Esophagus (tissue), 2 donors: ENCODE results near the gene MZT1. TPM values are rescaled to one million over a fixed set of nuclear protein-coding genes. Genes with fewer than 3 reads are reported as not detected.
A peak's percentile ranks its signal among the peaks of the same experiment; 100 is the strongest.

Experiments
- H3K27ac ChIP-seq, 2 donors: one replicate each; pipeline ENCODE4 v1.5.1; 2013; ENCODE audit warnings: low read depth in 2 of 2, mild to moderate bottlenecking in 2 of 2, inconsistent platforms in 1 of 2, low read length in 1 of 2, moderate library complexity in 1 of 2
- H3K27me3 ChIP-seq, 2 donors: one replicate each; pipeline ENCODE4 v1.6.1; 2013; ENCODE audit warnings: low read length in 2 of 2, control low read depth in 1 of 2, mild to moderate bottlenecking in 1 of 2; ENCODE audit not compliant: insufficient read depth in 2 of 2, control insufficient read depth in 1 of 2
- H3K36me3 ChIP-seq, 2 donors: one replicate each; pipeline ENCODE4 v1.6.1; 2013; ENCODE audit warnings: low read length in 1 of 2; ENCODE audit not compliant: control insufficient read depth in 2 of 2, insufficient read depth in 2 of 2
- H3K4me1 ChIP-seq, 2 donors: one replicate each; pipeline ENCODE4 v1.6.1; 2013; ENCODE audit warnings: low read length in 1 of 2; ENCODE audit not compliant: control insufficient read depth in 2 of 2, insufficient read depth in 2 of 2
- H3K4me3 ChIP-seq, 2 donors: one replicate each; pipeline ENCODE4 v1.5.1; 2013; ENCODE audit warnings: low read length in 2 of 2, mild to moderate bottlenecking in 2 of 2, low read depth in 1 of 2, moderate library complexity in 1 of 2
- H3K9me3 ChIP-seq, 2 donors: one replicate each; pipeline ENCODE4 v1.6.1; 2013; ENCODE audit warnings: mild to moderate bottlenecking in 2 of 2, low read depth in 1 of 2, low read length in 1 of 2, moderate library complexity in 1 of 2; ENCODE audit not compliant: control insufficient read depth in 2 of 2, insufficient read depth in 1 of 2
- WGBS, 2 donors: extraction: QIAGEN DNeasy Blood & Tissue Kit; methylation state at CpG; one replicate each; pipeline ENCODE4 v1.1.7; 2013; 5-methylcytosine and 5-hydroxymethylcytosine counted together
- polyA plus RNA-seq, 2 donors: library from polyadenylated mRNA; stranded (reverse); fragments of 200-250 nt; gene quantifications; one replicate each; pipeline ENCODE4 v1.2.3, GENCODE V29; 2013
- donor health status: healthy with polysubstance abuse.
- donor health status: Bipolar disorder and iron deficiency.

MZT1 gene, protein sequence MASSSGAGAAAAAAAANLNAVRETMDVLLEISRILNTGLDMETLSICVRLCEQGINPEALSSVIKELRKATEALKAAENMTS
- polyA plus RNA-seq, result 1 to 10 TPM; 7.2 to 7.8 TPM

DNA sequence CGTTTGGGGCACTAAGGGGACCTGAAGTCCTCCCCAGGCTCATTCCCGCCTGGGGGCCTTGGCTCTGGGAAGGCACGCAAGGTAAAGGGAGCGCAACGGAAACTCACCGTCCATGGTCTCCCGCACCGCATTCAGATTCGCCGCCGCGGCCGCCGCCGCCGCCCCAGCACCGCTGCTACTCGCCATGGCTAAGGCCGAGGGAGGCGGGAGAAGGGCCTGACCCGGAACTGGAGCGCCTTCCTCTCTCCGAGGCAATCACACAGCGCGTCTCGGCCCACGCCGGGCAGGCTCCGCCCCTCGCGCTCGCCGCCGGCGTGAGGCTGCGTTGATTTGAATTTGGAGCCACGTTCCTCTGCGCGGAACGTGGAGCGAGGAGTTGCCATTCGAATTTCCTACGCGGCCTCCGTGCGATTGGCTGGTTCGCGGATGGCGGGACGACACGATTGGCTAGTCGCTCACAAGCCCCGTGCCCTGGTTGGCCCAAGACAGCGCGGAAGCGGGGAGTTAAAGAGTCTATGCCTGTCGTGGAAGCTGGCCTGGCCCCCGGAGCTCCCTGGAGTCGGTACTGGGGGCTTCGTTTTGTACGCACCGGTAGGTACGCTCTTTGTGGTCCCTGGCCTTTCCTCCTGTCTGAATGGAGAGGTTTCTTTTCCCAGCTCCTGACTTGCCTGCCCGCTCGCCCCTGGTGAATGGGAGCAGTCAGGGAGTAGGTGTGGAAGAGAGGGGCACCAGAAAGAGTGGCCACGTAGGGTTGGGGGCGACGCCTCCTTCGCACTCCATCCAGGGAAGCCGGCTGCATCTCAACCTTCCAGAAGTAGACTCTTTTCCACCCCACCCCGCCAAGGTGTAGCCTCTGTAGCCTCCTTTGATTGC, at the start of gene MZT1, which contains the start of gene BORA:
Gene MZT1, minus strand, starts transcription at position 213 of the 873 bp plus-strand sequence. Its CDS starts 27 bp downstream, at position 186.
Gene BORA, plus strand, starts transcription at position 507 of the 873 bp plus-strand sequence. CDS start 1,018 bp downstream, outside the sequence.
- H3K4me1 ChIP-seq, result peaks cover 0 to 2% of the 10 kb centered on the region in 2 donors
- peak within 1 kb of the TSS; percentile 26 to 74 for H3K27ac ChIP-seq
- H3K4me3 ChIP-seq, result peak within 1 kb of the TSS; percentile 86 to 95
- WGBS, 2 donors, result 0% methylated on average over 68 to 71 of the region's 71 CpGs
- H3K9me3 ChIP-seq, result no peaks in the 10 kb centered on the region
- no peaks in the 10 kb centered on the region for H3K27me3 ChIP-seq
- no peaks in the 10 kb centered on the region for H3K36me3 ChIP-seq

DNA sequence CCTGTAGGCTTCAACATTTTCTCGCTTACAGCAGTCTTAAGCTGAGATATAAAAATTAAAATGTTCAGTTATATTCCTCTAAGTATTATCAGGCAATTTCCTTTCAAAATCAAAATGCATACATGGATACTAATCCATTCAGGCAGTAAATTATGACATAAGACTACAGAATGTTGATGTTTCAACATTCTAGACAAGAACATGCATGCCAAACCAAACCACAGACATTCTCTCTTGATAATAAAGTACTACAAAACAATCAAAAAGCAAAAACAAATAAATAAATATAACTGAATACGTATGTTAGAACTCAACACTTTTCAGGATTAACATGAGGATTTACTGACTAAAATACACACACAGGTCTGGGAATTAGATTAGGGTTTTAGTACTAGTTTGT, 46.6 kb upstream of the MZT1 start:
- WGBS, 2 donors, result 73 to 79% methylated on average over 2 of the region's 2 CpGs
- H3K4me1 ChIP-seq, result no peaks in the 10 kb centered on the region
- no peak overlapping the region for H3K27ac ChIP-seq
- H3K4me3 ChIP-seq, result no peak overlapping the region
- H3K9me3 ChIP-seq, result no peaks in the 10 kb centered on the region
- H3K36me3 ChIP-seq, result peaks cover 2 to 9% of the 10 kb centered on the region in 2 donors
- no peaks in the 10 kb centered on the region for H3K27me3 ChIP-seq

GRCh38 chr13:72763411-72763810, 36.0 kb upstream of the MZT1 start:
- Histone ChIP-seq H3K27ac (no peak overlapping the region), H3K27me3 (no peaks in the 10 kb centered on the region), H3K4me1 (no peaks in the 10 kb centered on the region), H3K9me3 (no peaks in the 10 kb centered on the region), H3K4me3 (no peak overlapping the region), H3K36me3 (peaks cover 5 to 8% of the 10 kb centered on the region in 2 donors)
- WGBS, 2 donors, result 62 to 65% methylated on average over 2 of the region's 2 CpGs

DNA sequence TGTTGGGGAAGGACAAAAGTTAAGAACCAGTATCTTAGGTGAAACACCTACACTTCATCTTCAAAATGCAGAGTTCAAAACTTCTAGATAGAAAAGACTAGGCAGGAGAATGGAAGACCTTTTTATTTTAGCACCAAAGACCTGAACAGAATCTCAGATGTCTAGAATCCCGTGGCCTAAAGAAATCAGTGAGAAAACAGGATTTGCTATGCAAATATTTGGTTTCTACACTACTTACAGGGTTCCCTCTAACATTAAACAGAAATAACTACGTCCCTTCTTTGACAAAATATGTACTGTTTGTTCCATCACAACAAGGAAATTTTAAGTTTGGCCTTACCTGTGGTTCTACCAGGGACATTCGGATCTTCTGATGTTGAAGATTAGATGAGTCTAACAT, 32.8 kb upstream of the MZT1 start:
- no peak overlapping the region for H3K4me3 ChIP-seq
- peaks cover 6 to 7% of the 10 kb centered on the region in 2 donors for H3K36me3 ChIP-seq
- H3K9me3 ChIP-seq, result no peaks in the 10 kb centered on the region
- WGBS, 2 donors, result 79 to 82% methylated on average over 3 of the region's 3 CpGs
- no peaks in the 10 kb centered on the region for H3K27me3 ChIP-seq
- no peak overlapping the region for H3K27ac ChIP-seq
- no peaks in the 10 kb centered on the region for H3K4me1 ChIP-seq

- WGBS, 2 donors, result 68 to 69% methylated on average over 4 of the region's 4 CpGs
Observed at GRCh38 chr13:72757792-72758535, 30.5 kb upstream of the MZT1 start.

GRCh38 chr13:72754111-72754510, 26.7 kb upstream of the MZT1 start:
- Histone ChIP-seq H3K36me3 (peaks cover 8 to 10% of the 10 kb centered on the region in 2 donors), H3K4me3 (no peak overlapping the region), H3K27me3 (no peaks in the 10 kb centered on the region), H3K4me1 (no peaks in the 10 kb centered on the region), H3K9me3 (no peaks in the 10 kb centered on the region), H3K27ac (no peak overlapping the region)
- 71 to 85% methylated on average over 6 of the region's 6 CpGs for WGBS, 2 donors

More at GRCh38 chr13:72757792-72758535, 30.5 kb upstream of the MZT1 start:
- Histone ChIP-seq H3K27ac (no peak overlapping the region), H3K27me3 (no peaks in the 10 kb centered on the region), H3K36me3 (peaks cover 6 to 9% of the 10 kb centered on the region in 2 donors), H3K9me3 (no peaks in the 10 kb centered on the region), H3K4me3 (no peak overlapping the region), H3K4me1 (no peaks in the 10 kb centered on the region)

- Histone ChIP-seq H3K36me3 (peaks cover 7 to 9% of the 10 kb centered on the region in 2 donors), H3K4me3 (no peak overlapping the region), H3K9me3 (no peaks in the 10 kb centered on the region), H3K4me1 (no peaks in the 10 kb centered on the region), H3K27ac (no peak overlapping the region), H3K27me3 (no peaks in the 10 kb centered on the region)
Observed at GRCh38 chr13:72751220-72751619, 23.8 kb upstream of the MZT1 start.

GRCh38 chr13:72745260-72745659, 17.8 kb upstream of the MZT1 start:
- Histone ChIP-seq H3K4me1 (no peaks in the 10 kb centered on the region), H3K27me3 (no peaks in the 10 kb centered on the region), H3K36me3 (peaks cover 3 to 7% of the 10 kb centered on the region in 2 donors), H3K4me3 (no peak overlapping the region), H3K9me3 (no peaks in the 10 kb centered on the region), H3K27ac (no peak overlapping the region)
- WGBS, 2 donors, result 69 to 76% methylated on average over 1 of the region's 1 CpG

GRCh38 chr13:72740015-72740414, 12.6 kb upstream of the MZT1 start:
- WGBS, 2 donors, result 82 to 83% methylated on average over 1 of the region's 1 CpG
- H3K4me1 ChIP-seq, result no peaks in the 10 kb centered on the region
- no peaks in the 10 kb centered on the region for H3K27me3 ChIP-seq

More at GRCh38 chr13:72740015-72740414, 12.6 kb upstream of the MZT1 start:
- no peak overlapping the region for H3K4me3 ChIP-seq
- H3K36me3 ChIP-seq, result peaks cover 0 to 3% of the 10 kb centered on the region in 2 donors
- no peak overlapping the region for H3K27ac ChIP-seq
- H3K9me3 ChIP-seq, result no peaks in the 10 kb centered on the region
